Esophagus muscularis mucosa (tissue), 4 donors: ENCODE data around the gene ENTPD8. TPM values are rescaled to one million over a fixed set of nuclear protein-coding genes. Genes with fewer than 3 reads are reported as not detected.

Source experiments
- DNase-seq: peaks from one replicate; pipeline ENCODE4 v3.0.0-alpha.2; 2017; ENCODE audit errors: extremely low spot score
- H3K27ac ChIP-seq, 4 donors: fragments of 200-600 bp; sonication (generic); replicated peaks in 1 of 4; 1 replicate in 3 of 4; 2 replicates in 1 of 4; pipeline ENCODE4 v1.5.1; 2016 to 2019; ENCODE audit warnings: mild to moderate bottlenecking in 1 of 4
- H3K27me3 ChIP-seq, 4 donors: fragments of 200-600 bp; sonication (generic); one replicate each; pipeline versions ENCODE4 v1.5.1 to v1.6.0; 2016 to 2019
- H3K36me3 ChIP-seq, 4 donors: fragments of 200-600 bp; sonication (generic); one replicate each; pipeline ENCODE4 v1.5.1; 2016 to 2019
- H3K4me1 ChIP-seq, 4 donors: fragments of 200-600 bp; sonication (generic); one replicate each; pipeline ENCODE4 v1.5.1; 2016 to 2019
- H3K4me3 ChIP-seq, 4 donors: fragments of 200-600 bp; sonication (generic); 1 replicate in 2 of 4; 2 replicates in 2 of 4; pipeline ENCODE4 v1.5.1; 2016 to 2019; ENCODE audit warnings: mild to moderate bottlenecking in 4 of 4, moderate library complexity in 1 of 4
- H3K9me3 ChIP-seq, 4 donors: fragments of 200-600 bp; sonication (generic); 1 replicate in 3 of 4; 2 replicates in 1 of 4; pipeline ENCODE4 v1.5.1; 2016 to 2019
- CTCF ChIP-seq, 3 experiments: fragments of 200-600 bp in 2 of 3; fragments of 450-650 bp in 1 of 3; sonication (generic) in 2 of 3; IDR thresholded peaks; one replicate each; pipeline ENCODE4 v1.5.1; 2017 to 2019; ENCODE audit warnings: antibody characterized with exemption in 3 of 3, mild to moderate bottlenecking in 2 of 3, moderate library complexity in 1 of 3
- EP300 ChIP-seq: sonication (generic); formaldehyde crosslinking; IDR thresholded peaks from one replicate; pipeline ENCODE4 v1.6.1; 2017; ENCODE audit warnings: antibody characterized with exemption
- POLR2A ChIP-seq: fragments of 450-650 bp; IDR thresholded peaks from one replicate; pipeline ENCODE4 v1.6.1; 2017; ENCODE audit warnings: antibody characterized with exemption, moderate library complexity, mild to moderate bottlenecking, low read depth
- POLR2AphosphoS5 ChIP-seq, 2 donors: sonication (generic); formaldehyde crosslinking; IDR thresholded peaks; one replicate each; pipeline ENCODE4 v1.6.1; 2017; ENCODE audit warnings: antibody characterized with exemption in 2 of 2
- WGBS: methylation state at CpG from one replicate; pipeline ENCODE4 v1.1.5; 2018; 5-methylcytosine and 5-hydroxymethylcytosine counted together
- intact Hi-C: fragments of 100-400 bp; cut with DNase I; formaldehyde crosslinking; loops from one replicate; pipeline ENCODE4 v1.15.1; 2023
- total RNA-seq, 4 donors: library from RNA; depleted of rRNA; stranded (reverse); fragments of >200 nt; gene quantifications; one replicate each; pipeline versions ENCODE4 v1.1.0 to v1.2.1, GENCODE V29; 2016

Gene ENTPD8
- total RNA-seq, 4 donors from 2014 or later, result not detected

- WGBS, result 3% methylated on average over 11 of the region's 11 CpGs
- peaks cover 0 to 9% (median 0%) of the 10 kb centered on the region in 4 donors for H3K36me3 ChIP-seq
- peak overlapping the region; percentile 79 to 100 (median 96) for H3K4me3 ChIP-seq
- intact Hi-C loops, result loop anchor here (10.0 kb wide), 1 partner anchor 103 kb away; no protein-coding TSS in a partner anchor
- H3K4me1 ChIP-seq, result peaks cover 20 to 47% (median 36%) of the 10 kb centered on the region in 4 donors
- no peak for DNase-seq
- H3K27ac ChIP-seq, result peak overlapping the region; percentile 69 to 79 (median 75)
- TF ChIP-seq CTCF (IDR thresholded peaks at IDR 0.05), result no peak
- no peak for TF ChIP-seq POLR2AphosphoS5 (IDR thresholded peaks at IDR 0.05)
- no peak for TF ChIP-seq EP300
- TF ChIP-seq POLR2A, result no peak
- H3K27me3 ChIP-seq, result no peaks in the 10 kb centered on the region
- no peaks in the 10 kb centered on the region for H3K9me3 ChIP-seq
Measured at GRCh38 chr9:137421838-137422603, 19.1 kb downstream of the ENTPD8 start.

GRCh38 chr9:137417161-137418021, 23.8 kb downstream of the ENTPD8 start:
- peak overlapping the region; percentile 35 to 49 (median 43) for H3K4me3 ChIP-seq
- no peak for DNase-seq
- intact Hi-C loops, result no loop called here
- no peak for TF ChIP-seq POLR2A
- TF ChIP-seq POLR2AphosphoS5 (IDR thresholded peaks at IDR 0.05), result peak in 1 of 2 donors; percentile 31
- no peak for TF ChIP-seq CTCF (IDR thresholded peaks at IDR 0.05)
- no peak for TF ChIP-seq EP300
- peaks cover 0 to 11% (median 0%) of the 10 kb centered on the region in 4 donors for H3K36me3 ChIP-seq
- H3K4me1 ChIP-seq, result peaks cover 14 to 38% (median 25%) of the 10 kb centered on the region in 4 donors
- H3K27ac ChIP-seq, result peak overlapping the region in 2 of 4 donors; percentile 46 to 52
- no peaks in the 10 kb centered on the region for H3K27me3 ChIP-seq
- WGBS, result 69% methylated on average over 60 of the region's 99 CpGs
- H3K9me3 ChIP-seq, result no peaks in the 10 kb centered on the region

- Histone ChIP-seq H3K36me3 (peaks cover 0 to 11% (median 0%) of the 10 kb centered on the region in 4 donors), H3K27ac (peak overlapping the region in 2 of 4 donors; percentile 46 to 52), H3K4me1 (peaks cover 12 to 38% (median 25%) of the 10 kb centered on the region in 4 donors), H3K9me3 (no peaks in the 10 kb centered on the region), H3K4me3 (peak overlapping the region; percentile 35 to 49 (median 43)), H3K27me3 (no peaks in the 10 kb centered on the region)
- WGBS, result 86% methylated on average over 31 of the region's 45 CpGs
- DNase-seq, result no peak
- intact Hi-C loops, result no loop called here
- TF ChIP-seq POLR2A (no peak), POLR2AphosphoS5 (IDR thresholded peaks at IDR 0.05) (no peak), CTCF (IDR thresholded peaks at IDR 0.05) (no peak), EP300 (no peak)
Measured at GRCh38 chr9:137416563-137417151, 24.5 kb downstream of the ENTPD8 start.

GRCh38 chr9:137416006-137416562, 25.1 kb downstream of the ENTPD8 start:
- WGBS, result 97% methylated on average over 13 of the region's 23 CpGs
- intact Hi-C loops, result no loop called here
- no peak for DNase-seq
- Histone ChIP-seq H3K9me3 (no peaks in the 10 kb centered on the region), H3K27ac (no peak overlapping the region), H3K4me3 (no peak overlapping the region), H3K36me3 (peaks cover 0 to 11% (median 0%) of the 10 kb centered on the region in 4 donors), H3K27me3 (no peaks in the 10 kb centered on the region), H3K4me1 (peaks cover 14 to 40% (median 27%) of the 10 kb centered on the region in 4 donors)
- TF ChIP-seq CTCF (IDR thresholded peaks at IDR 0.05) (no peak), POLR2AphosphoS5 (IDR thresholded peaks at IDR 0.05) (no peak), EP300 (no peak), POLR2A (no peak)
